Type B pancreatic cell (in vitro differentiated cells): Measurements from ENCODE around the gene SGSH. TPM values are rescaled to one million over a fixed set of nuclear protein-coding genes. Genes with fewer than 3 reads are reported as not detected.

Experiments used
- DNase-seq: peaks from one replicate; pipeline ENCODE4 v3.0.0; 2021; ENCODE audit warnings: mixed read lengths; ENCODE audit not compliant: unreplicated experiment; ENCODE audit errors: extremely low spot score
- H3K27ac Mint-ChIP-seq: 2 replicates; pipeline ENCODE4 v1.8.0; 2021; ENCODE audit warnings: mild to moderate bottlenecking, mixed read lengths
- H3K27me3 Mint-ChIP-seq: 2 replicates; pipeline ENCODE4 v1.8.0; 2021; ENCODE audit warnings: mixed read lengths
- H3K36me3 Mint-ChIP-seq: 2 replicates; pipeline ENCODE4 v1.8.0; 2021; ENCODE audit warnings: mixed read lengths
- H3K4me1 Mint-ChIP-seq: one replicate; pipeline ENCODE4 v1.8.0; 2021; ENCODE audit warnings: mixed read lengths; ENCODE audit not compliant: unreplicated experiment
- H3K4me3 Mint-ChIP-seq: 2 replicates; pipeline ENCODE4 v1.8.0; 2021; ENCODE audit warnings: mild to moderate bottlenecking, mixed read lengths
- H3K9me3 Mint-ChIP-seq: 2 replicates; pipeline ENCODE4 v1.8.0; 2021; ENCODE audit warnings: mixed read lengths
- total RNA-seq: library from RNA; stranded (reverse); gene quantifications from 2 replicates; pipeline ENCODE4 v1.2.1, GENCODE V29; 2021; ENCODE audit warnings: low replicate concordance
- TF ChIP-seq, protein P1 (sequence below): fragments of 200-600 bp; sonication (generic); conservative IDR thresholded peaks from 2 replicates; pipeline ENCODE4 v1.5.0; 2021; ENCODE audit warnings: antibody characterized with exemption, mild to moderate bottlenecking

Gene SGSH
- total RNA-seq, 1 donor from 2014 or later: 40.5 TPM

DNA sequence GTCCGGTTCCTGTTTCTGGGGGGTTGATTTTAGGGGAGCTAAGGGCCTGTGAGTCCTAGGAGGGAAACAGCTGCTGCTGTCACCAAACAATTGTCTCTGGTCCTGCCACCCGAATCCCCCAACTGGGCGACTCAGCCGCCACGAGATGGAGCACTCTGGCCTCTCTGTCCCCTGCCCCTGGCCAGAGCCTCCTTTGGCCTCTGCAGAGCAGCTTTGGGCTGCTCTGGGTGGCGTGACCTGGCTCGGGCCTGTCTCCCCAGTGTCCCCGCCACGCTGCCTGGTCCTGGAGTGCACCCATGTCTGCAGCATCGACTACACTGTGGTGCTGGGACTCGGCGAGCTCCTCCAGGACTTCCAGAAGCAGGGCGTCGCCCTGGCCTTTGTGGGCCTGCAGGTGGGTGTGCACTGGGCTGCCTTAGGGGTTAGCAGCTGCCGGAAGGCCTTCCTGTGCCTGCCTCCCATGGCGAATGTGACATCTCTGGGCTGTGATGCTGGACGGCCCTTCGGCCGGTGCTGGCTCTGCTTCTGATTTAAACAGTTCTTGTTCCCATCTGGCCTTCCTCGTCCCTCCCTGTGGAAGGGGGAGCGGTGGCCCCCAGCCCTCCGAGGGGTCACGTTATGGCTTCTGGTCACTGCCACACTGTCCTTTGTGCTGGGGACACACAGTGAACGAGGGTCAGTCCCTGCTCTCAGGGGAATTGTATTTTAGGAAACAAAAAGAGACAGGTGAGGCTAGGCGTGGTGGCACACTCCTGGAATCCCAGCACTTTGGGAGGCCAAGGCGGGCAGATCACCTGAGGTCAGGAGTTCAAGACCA, 29.0 kb upstream of the SGSH start:
- no peaks in the 10 kb centered on the region for H3K9me3 Mint-ChIP-seq
- TF ChIP-seq, protein P1, sequence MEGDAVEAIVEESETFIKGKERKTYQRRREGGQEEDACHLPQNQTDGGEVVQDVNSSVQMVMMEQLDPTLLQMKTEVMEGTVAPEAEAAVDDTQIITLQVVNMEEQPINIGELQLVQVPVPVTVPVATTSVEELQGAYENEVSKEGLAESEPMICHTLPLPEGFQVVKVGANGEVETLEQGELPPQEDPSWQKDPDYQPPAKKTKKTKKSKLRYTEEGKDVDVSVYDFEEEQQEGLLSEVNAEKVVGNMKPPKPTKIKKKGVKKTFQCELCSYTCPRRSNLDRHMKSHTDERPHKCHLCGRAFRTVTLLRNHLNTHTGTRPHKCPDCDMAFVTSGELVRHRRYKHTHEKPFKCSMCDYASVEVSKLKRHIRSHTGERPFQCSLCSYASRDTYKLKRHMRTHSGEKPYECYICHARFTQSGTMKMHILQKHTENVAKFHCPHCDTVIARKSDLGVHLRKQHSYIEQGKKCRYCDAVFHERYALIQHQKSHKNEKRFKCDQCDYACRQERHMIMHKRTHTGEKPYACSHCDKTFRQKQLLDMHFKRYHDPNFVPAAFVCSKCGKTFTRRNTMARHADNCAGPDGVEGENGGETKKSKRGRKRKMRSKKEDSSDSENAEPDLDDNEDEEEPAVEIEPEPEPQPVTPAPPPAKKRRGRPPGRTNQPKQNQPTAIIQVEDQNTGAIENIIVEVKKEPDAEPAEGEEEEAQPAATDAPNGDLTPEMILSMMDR: no peak
- no peak for DNase-seq
- no peak overlapping the region for H3K27ac Mint-ChIP-seq
- no peaks in the 10 kb centered on the region for H3K27me3 Mint-ChIP-seq
- no peaks in the 10 kb centered on the region for H3K4me1 Mint-ChIP-seq
- no peak overlapping the region for H3K4me3 Mint-ChIP-seq
- peaks cover 4% of the 10 kb centered on the region for H3K36me3 Mint-ChIP-seq

DNA sequence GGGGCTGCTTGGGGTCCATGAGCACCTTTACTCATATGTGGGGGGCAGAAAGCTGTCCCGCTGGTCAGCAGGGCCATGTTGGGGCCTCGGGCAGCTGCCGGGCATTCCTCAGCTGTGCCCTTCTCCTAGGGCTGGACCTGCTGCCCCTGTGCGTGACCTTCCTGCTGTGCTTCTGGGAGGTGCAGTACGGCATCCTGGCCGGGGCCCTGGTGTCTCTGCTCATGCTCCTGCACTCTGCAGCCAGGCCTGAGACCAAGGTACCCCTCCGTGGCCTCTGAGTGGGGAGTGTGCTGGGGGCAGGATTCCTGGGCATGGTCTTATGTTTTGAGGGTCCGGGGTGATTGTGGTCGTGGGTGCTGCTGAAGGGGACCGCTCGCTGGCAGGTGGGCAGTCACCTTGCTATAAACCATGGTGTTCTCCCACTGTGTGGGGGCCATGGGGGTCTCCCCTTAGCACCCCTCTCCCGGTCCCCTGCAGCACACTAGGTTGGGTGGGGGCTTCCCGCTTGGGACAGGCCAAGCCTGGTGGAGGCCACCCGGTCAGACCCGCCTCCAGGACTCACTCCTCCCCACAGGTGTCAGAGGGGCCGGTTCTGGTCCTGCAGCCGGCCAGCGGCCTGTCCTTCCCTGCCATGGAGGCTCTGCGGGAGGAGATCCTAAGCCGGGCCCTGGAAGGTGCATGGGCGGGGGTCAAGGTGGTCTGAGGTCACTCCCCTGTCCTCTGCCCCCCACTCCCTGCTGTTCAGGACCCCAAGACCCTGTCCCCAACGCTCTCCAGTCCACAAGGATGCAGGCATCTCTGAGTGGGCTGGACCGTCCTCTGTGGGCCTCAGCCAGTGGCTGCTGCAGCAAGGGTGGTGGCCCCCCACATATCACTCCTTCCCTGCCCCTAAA, 28.1 kb upstream of the SGSH start:
- DNase-seq: no peak
- H3K27me3 Mint-ChIP-seq: no peaks in the 10 kb centered on the region
- H3K4me1 Mint-ChIP-seq: no peaks in the 10 kb centered on the region
- H3K27ac Mint-ChIP-seq: no peak overlapping the region
- no peaks in the 10 kb centered on the region for H3K9me3 Mint-ChIP-seq
- H3K4me3 Mint-ChIP-seq: no peak overlapping the region
- peaks cover 4% of the 10 kb centered on the region for H3K36me3 Mint-ChIP-seq
- TF ChIP-seq, protein P1: no peak

DNA sequence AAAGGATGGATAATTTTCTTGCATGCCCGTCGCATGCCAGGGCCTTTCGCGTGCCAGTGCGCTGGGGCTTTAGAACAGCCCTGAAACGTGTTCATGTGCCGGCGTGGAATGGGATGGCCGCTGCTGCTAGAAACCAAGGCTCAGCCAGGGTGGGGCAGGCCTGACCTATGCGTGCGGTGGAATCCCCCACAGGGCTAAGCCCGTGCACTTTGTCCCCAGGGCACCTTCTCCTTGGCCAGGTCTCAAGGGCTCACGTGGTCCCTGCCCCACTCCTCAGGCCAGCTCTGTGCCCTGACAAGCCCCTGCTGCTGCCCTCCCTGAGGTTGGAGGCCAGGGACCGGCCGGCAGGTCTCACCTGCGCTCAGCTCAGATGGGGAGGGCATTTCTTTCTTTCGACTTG, 27.4 kb upstream of the SGSH start:
- H3K27ac Mint-ChIP-seq: no peak overlapping the region
- H3K4me3 Mint-ChIP-seq: no peak overlapping the region
- no peaks in the 10 kb centered on the region for H3K27me3 Mint-ChIP-seq
- no peaks in the 10 kb centered on the region for H3K9me3 Mint-ChIP-seq
- H3K36me3 Mint-ChIP-seq: peaks cover 4% of the 10 kb centered on the region
- TF ChIP-seq, protein P1: no peak
- no peak for DNase-seq
- H3K4me1 Mint-ChIP-seq: no peaks in the 10 kb centered on the region

DNA sequence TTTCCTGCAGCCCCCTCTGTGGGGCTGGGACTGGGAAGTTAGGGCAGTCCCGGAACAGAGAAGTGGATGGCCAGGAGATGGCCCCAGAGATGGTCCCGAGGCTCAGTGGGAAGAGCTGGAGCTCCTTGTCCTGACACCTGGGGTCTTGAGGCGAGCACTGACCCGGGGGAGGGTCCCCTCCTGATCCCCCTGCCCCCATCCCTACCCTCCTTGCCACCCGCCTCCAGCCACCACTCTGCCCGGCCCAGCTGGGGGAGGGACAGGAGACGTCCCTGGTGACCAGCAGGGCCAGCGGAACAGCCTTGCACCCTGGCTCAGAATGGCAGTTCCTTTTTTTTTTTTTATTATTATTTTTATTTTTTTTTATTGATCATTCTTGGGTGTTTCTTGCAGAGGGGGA, 26.6 kb upstream of the SGSH start:
- DNase-seq: no peak
- H3K4me3 Mint-ChIP-seq: no peak overlapping the region
- no peak overlapping the region for H3K27ac Mint-ChIP-seq
- no peaks in the 10 kb centered on the region for H3K4me1 Mint-ChIP-seq
- no peaks in the 10 kb centered on the region for H3K27me3 Mint-ChIP-seq
- TF ChIP-seq, protein P1: no peak
- no peaks in the 10 kb centered on the region for H3K9me3 Mint-ChIP-seq
- H3K36me3 Mint-ChIP-seq: peaks cover 4% of the 10 kb centered on the region

DNA sequence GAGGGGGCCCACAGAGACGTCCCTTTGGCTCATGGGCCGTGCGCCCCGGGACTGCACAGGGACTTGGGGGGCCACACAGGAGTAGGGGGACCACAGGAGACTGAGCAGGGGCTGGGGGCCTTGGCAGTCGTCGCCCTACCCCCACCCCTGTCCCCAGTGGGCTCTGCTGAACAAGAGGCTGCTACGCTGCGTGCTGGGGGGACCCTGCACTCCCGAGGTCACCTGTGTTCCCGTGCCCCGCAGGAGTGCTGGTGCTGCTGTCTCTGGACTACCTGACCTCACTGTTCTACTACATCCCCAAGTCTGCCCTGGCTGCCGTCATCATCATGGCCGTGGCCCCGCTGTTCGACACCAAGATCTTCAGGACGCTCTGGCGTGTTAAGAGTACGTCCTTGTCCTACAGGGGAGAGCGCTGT, 26.1 kb upstream of the SGSH start:
- H3K9me3 Mint-ChIP-seq: no peaks in the 10 kb centered on the region
- no peak for DNase-seq
- TF ChIP-seq, protein P1: no peak
- H3K27ac Mint-ChIP-seq: no peak overlapping the region
- H3K4me1 Mint-ChIP-seq: no peaks in the 10 kb centered on the region
- no peak overlapping the region for H3K4me3 Mint-ChIP-seq
- no peaks in the 10 kb centered on the region for H3K27me3 Mint-ChIP-seq
- H3K36me3 Mint-ChIP-seq: peaks cover 7% of the 10 kb centered on the region
